ENCODE data around the gene CD47. TPM values are rescaled to one million over a fixed set of nuclear protein-coding genes. Genes with fewer than 3 reads are reported as not detected.
A peak's percentile ranks its signal among the peaks of the same experiment; 100 is the strongest.

The CD47 gene
- total RNA-seq, 5 donors from 2014 or later (not counting 1 experiment from before 2014, with no cell fraction given): 154 to 186 (median 161) TPM

GRCh38 chr3:108096532-108097321, 5.9 kb upstream of the CD47 start:
- Histone ChIP-seq H3K9me3 (no peaks in the 10 kb centered on the region), H3K4me1 (ENCODE audit: control insufficient read depth in 1 of 2, extremely low read depth in 1 of 2, insufficient read depth in 2 of 2, low read length in 2 of 2) (peaks cover 47 to 50% of the 10 kb centered on the region in 2 experiments), H3K4me3 (ENCODE audit: control insufficient read depth in 1 of 2, extremely low read depth in 1 of 2, low read length in 1 of 2) (no peak overlapping the region), H3K27ac (ENCODE audit: low read length) (no peak overlapping the region), H3K36me3 (ENCODE audit: control insufficient read depth in 2 of 2, extremely low read depth in 1 of 2, insufficient read depth in 1 of 2, low read length in 1 of 2) (no peaks in the 10 kb centered on the region), H3K27me3 (replicated peaks in 1 of 2; ENCODE audit: control insufficient read depth in 2 of 2, extremely low read depth in 1 of 2, insufficient read depth in 2 of 2, low read length in 1 of 2) (no peaks in the 10 kb centered on the region)
- POLR2A ChIA-PET: interaction anchor here in 1 of 2 donors (0.9 kb wide), 1 partner anchor 29 kb away, joined by 4 read pairs; no protein-coding TSS in a partner anchor
- H3K9me3 Mint-ChIP-seq: peaks cover 0 to under 1% (median 0%) of the 10 kb centered on the region in 3 donors
- DNase-seq (peak in 4 of 35 experiments; percentile 10 to 22 (median 18)), ATAC-seq (replicated peaks in 1 of 4) (peak in 2 of 4 experiments; percentile 10 to 49)
- H3K4me3 Mint-ChIP-seq: peak overlapping the region in 2 of 3 donors; percentile 25 to 62
- no peaks in the 10 kb centered on the region for H3K36me3 Mint-ChIP-seq
- H3K27me3 Mint-ChIP-seq: no peaks in the 10 kb centered on the region
- CTCF ChIA-PET: no interaction called here
- H3K27ac Mint-ChIP-seq: peak overlapping the region; percentile 56 to 85
- WGBS (ENCODE audit: insufficient coverage): 76% methylated on average over 8 of the region's 9 CpGs
- H3K4me1 Mint-ChIP-seq: peaks cover 72 to 83% (median 78%) of the 10 kb centered on the region in 3 donors

GRCh38 chr3:108093616-108094015, 2.8 kb upstream of the CD47 start:
- no peaks in the 10 kb centered on the region for H3K9me3 ChIP-seq
- peak in 2 of 35 experiments; percentile 18 to 42 for DNase-seq
- H3K27ac ChIP-seq (ENCODE audit: low read length): peak overlapping the region; percentile 93
- H3K27ac Mint-ChIP-seq: peak overlapping the region; percentile 94 to 97
- peaks cover 49 to 61% (median 55%) of the 10 kb centered on the region in 3 donors for H3K4me1 Mint-ChIP-seq
- no peak overlapping the region for H3K4me3 ChIP-seq (ENCODE audit: control insufficient read depth in 1 of 2, extremely low read depth in 1 of 2, low read length in 1 of 2)
- no peaks in the 10 kb centered on the region for H3K36me3 ChIP-seq (ENCODE audit: control insufficient read depth in 2 of 2, extremely low read depth in 1 of 2, insufficient read depth in 1 of 2, low read length in 1 of 2)
- H3K36me3 Mint-ChIP-seq: peaks cover 5% of the 10 kb centered on the region
- 40% methylated on average over 1 of the region's 3 CpGs for WGBS (ENCODE audit: insufficient coverage)
- CTCF ChIA-PET: interaction anchor here (0.5 to 1.8 kb wide), 5 partner anchors 12 to 384 kb away, joined by 3 to 6 read pairs (median 3); no protein-coding TSS in a partner anchor
- H3K4me1 ChIP-seq (ENCODE audit: control insufficient read depth in 1 of 2, extremely low read depth in 1 of 2, insufficient read depth in 2 of 2, low read length in 2 of 2): peaks cover 29 to 39% of the 10 kb centered on the region in 2 experiments
- peaks cover 0 to 4% (median 0%) of the 10 kb centered on the region in 3 donors for H3K9me3 Mint-ChIP-seq
- peak overlapping the region in 2 of 3 donors; percentile 65 to 81 for H3K4me3 Mint-ChIP-seq
- ATAC-seq (replicated peaks in 1 of 4): no peak
- no peaks in the 10 kb centered on the region for H3K27me3 Mint-ChIP-seq
- POLR2A ChIA-PET: interaction anchor here (0.7 to 3.7 kb wide), 6 partner anchors 10 to 130 kb away, joined by 3 to 22 read pairs (median 4); no protein-coding TSS in a partner anchor
- no peaks in the 10 kb centered on the region for H3K27me3 ChIP-seq (replicated peaks in 1 of 2; ENCODE audit: control insufficient read depth in 2 of 2, extremely low read depth in 1 of 2, insufficient read depth in 2 of 2, low read length in 1 of 2)

- Mint-ChIP-seq H3K27me3 (no peaks in the 10 kb centered on the region), H3K9me3 (peaks cover 0 to 4% (median 0%) of the 10 kb centered on the region in 3 donors), H3K36me3 (peaks cover 5% of the 10 kb centered on the region), H3K4me3 (peak overlapping the region in 2 of 3 donors; percentile 65 to 81), H3K4me1 (peaks cover 49 to 60% (median 50%) of the 10 kb centered on the region in 3 donors), H3K27ac (peak overlapping the region; percentile 94 to 97)
- Histone ChIP-seq H3K4me3 (ENCODE audit: control insufficient read depth in 1 of 2, extremely low read depth in 1 of 2, low read length in 1 of 2) (no peak overlapping the region), H3K4me1 (ENCODE audit: control insufficient read depth in 1 of 2, extremely low read depth in 1 of 2, insufficient read depth in 2 of 2, low read length in 2 of 2) (peaks cover 29 to 45% of the 10 kb centered on the region in 2 experiments), H3K9me3 (no peaks in the 10 kb centered on the region), H3K36me3 (ENCODE audit: control insufficient read depth in 2 of 2, extremely low read depth in 1 of 2, insufficient read depth in 1 of 2, low read length in 1 of 2) (no peaks in the 10 kb centered on the region), H3K27ac (ENCODE audit: low read length) (peak overlapping the region; percentile 93), H3K27me3 (replicated peaks in 1 of 2; ENCODE audit: control insufficient read depth in 2 of 2, extremely low read depth in 1 of 2, insufficient read depth in 2 of 2, low read length in 1 of 2) (no peaks in the 10 kb centered on the region)
- ChIA-PET CTCF (interaction anchor here (0.5 to 1.9 kb wide), 10 partner anchors 12 to 166 kb away, joined by 3 to 6 read pairs (median 4); no protein-coding TSS in a partner anchor), POLR2A (interaction anchor here (0.6 to 3.7 kb wide), 11 partner anchors 10 to 131 kb away, joined by 3 to 22 read pairs (median 3); partner anchors contain the start of gene IFT57 (in 1 of the 2))
- no peak for ATAC-seq (replicated peaks in 1 of 4)
- peak in 1 of 35 experiments; percentile 25 for DNase-seq
Measured at GRCh38 chr3:108093021-108093420, 2.2 kb upstream of the CD47 start.

DNA sequence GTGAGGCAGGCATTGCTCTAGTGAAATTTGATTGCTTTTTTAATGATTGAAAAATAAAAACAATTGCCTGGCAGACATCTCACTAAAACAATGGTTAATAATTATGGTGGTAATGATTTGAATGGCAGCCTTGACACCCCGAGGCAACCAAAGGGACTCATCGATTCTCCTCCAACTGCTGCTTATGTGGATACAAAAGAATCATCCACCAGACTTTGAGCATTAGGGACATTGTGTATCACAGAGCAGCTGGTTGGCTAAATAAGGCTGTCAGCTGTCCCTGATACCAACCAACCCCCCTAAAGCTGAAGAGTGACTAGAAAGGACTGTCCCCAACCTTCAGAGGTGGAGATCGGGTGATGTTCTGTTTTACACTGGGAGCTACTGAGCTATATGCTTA, 1.7 kb upstream of the CD47 start:
- ChIA-PET CTCF (interaction anchor here (0.5 to 1.9 kb wide), 10 partner anchors 13 to 65 kb away, joined by 3 to 6 read pairs (median 4); no protein-coding TSS in a partner anchor), POLR2A (interaction anchor here (0.6 to 3.7 kb wide), 10 partner anchors 9 to 132 kb away, joined by 3 to 22 read pairs (median 3); partner anchors contain the start of gene IFT57 (in 1 of the 2))
- DNase-seq: peak in 1 of 35 experiments; percentile 28
- WGBS (ENCODE audit: insufficient coverage): no CpG with 5 or more reads among the region's 3 CpGs
- Mint-ChIP-seq H3K4me1 (peaks cover 47 to 55% (median 47%) of the 10 kb centered on the region in 3 donors), H3K9me3 (peaks cover 0 to 4% (median 0%) of the 10 kb centered on the region in 3 donors), H3K4me3 (peak overlapping the region in 2 of 3 donors; percentile 81 to 90), H3K36me3 (peaks cover 5% of the 10 kb centered on the region), H3K27me3 (no peaks in the 10 kb centered on the region), H3K27ac (peak overlapping the region; percentile 94 to 97)
- Histone ChIP-seq H3K36me3 (ENCODE audit: control insufficient read depth in 2 of 2, extremely low read depth in 1 of 2, insufficient read depth in 1 of 2, low read length in 1 of 2) (no peaks in the 10 kb centered on the region), H3K27me3 (replicated peaks in 1 of 2; ENCODE audit: control insufficient read depth in 2 of 2, extremely low read depth in 1 of 2, insufficient read depth in 2 of 2, low read length in 1 of 2) (no peaks in the 10 kb centered on the region), H3K9me3 (no peaks in the 10 kb centered on the region), H3K4me1 (ENCODE audit: control insufficient read depth in 1 of 2, extremely low read depth in 1 of 2, insufficient read depth in 2 of 2, low read length in 2 of 2) (peaks cover 30 to 50% of the 10 kb centered on the region in 2 experiments), H3K4me3 (ENCODE audit: control insufficient read depth in 1 of 2, extremely low read depth in 1 of 2, low read length in 1 of 2) (no peak overlapping the region), H3K27ac (ENCODE audit: low read length) (peak overlapping the region; percentile 93)
- ATAC-seq (replicated peaks in 1 of 4): no peak

GRCh38 chr3:108091498-108092250, 843 bp upstream of the CD47 start:
- H3K4me1 ChIP-seq (ENCODE audit: control insufficient read depth in 1 of 2, extremely low read depth in 1 of 2, insufficient read depth in 2 of 2, low read length in 2 of 2): peaks cover 34 to 52% of the 10 kb centered on the region in 2 experiments
- H3K36me3 ChIP-seq (ENCODE audit: control insufficient read depth in 2 of 2, extremely low read depth in 1 of 2, insufficient read depth in 1 of 2, low read length in 1 of 2): peaks cover 0 to 4% of the 10 kb centered on the region in 2 donors
- peaks cover 38 to 46% (median 41%) of the 10 kb centered on the region in 3 donors for H3K4me1 Mint-ChIP-seq
- no peaks in the 10 kb centered on the region for H3K27me3 Mint-ChIP-seq
- no peaks in the 10 kb centered on the region for H3K9me3 ChIP-seq
- POLR2A ChIA-PET: interaction anchor here (0.8 to 3.7 kb wide), 3 partner anchors 35 to 131 kb away, joined by 3 to 22 read pairs (median 8); partner anchors contain the start of gene IFT57 (in 1 of the 2)
- 35% methylated on average over 41 of the region's 41 CpGs for WGBS (ENCODE audit: insufficient coverage)
- CTCF ChIA-PET: interaction anchor here (0.5 to 1.9 kb wide), 7 partner anchors 11 to 130 kb away, joined by 3 to 6 read pairs (median 4); no protein-coding TSS in a partner anchor
- DNase-seq (peak in 34 of 35 experiments; percentile 24 to 69 (median 50)), ATAC-seq (replicated peaks in 1 of 4) (peak in 3 of 4 experiments; percentile 14 to 23 (median 15))
- H3K4me3 Mint-ChIP-seq: peak overlapping the region in 2 of 3 donors; percentile 81 to 90
- H3K27ac ChIP-seq (ENCODE audit: low read length): peak overlapping the region; percentile 93
- H3K27me3 ChIP-seq (replicated peaks in 1 of 2; ENCODE audit: control insufficient read depth in 2 of 2, extremely low read depth in 1 of 2, insufficient read depth in 2 of 2, low read length in 1 of 2): no peaks in the 10 kb centered on the region
- peak overlapping the region; percentile 94 to 97 for H3K27ac Mint-ChIP-seq
- H3K36me3 Mint-ChIP-seq: peaks cover 5% of the 10 kb centered on the region
- peaks cover 0 to 4% (median 0%) of the 10 kb centered on the region in 3 donors for H3K9me3 Mint-ChIP-seq
- H3K4me3 ChIP-seq (ENCODE audit: control insufficient read depth in 1 of 2, extremely low read depth in 1 of 2, low read length in 1 of 2): peak overlapping the region; percentile 44 to 69
